K562 (cell line): ENCODE data around the gene TUBE1.
"Not testable (repeated sequence)": the region's sequence is repeated elsewhere in the genome, so short reads cannot be mapped to it uniquely, and the experiment has no call there.

Source experiments
- E2F8 ChIP-seq: fragments of 450-650 bp; IDR thresholded peaks from 2 replicates; pipeline ENCODE4 v1.7.1; 2018; ENCODE audit warnings: mild to moderate bottlenecking, low read depth; ENCODE audit not compliant: partially characterized antibody
- POLR2AphosphoS5 ChIP-seq: IDR thresholded peaks from 2 replicates; pipeline ENCODE4 v1.6.1; 2011; ENCODE audit warnings: mild to moderate bottlenecking, low read depth, low read length, moderate library complexity; ENCODE audit not compliant: control insufficient read depth, insufficient read depth
- ZBTB17 ChIP-seq: fragments of 450-650 bp; formaldehyde crosslinking; IDR thresholded peaks from 2 replicates; pipeline ENCODE4 v1.4.0; 2020; ENCODE audit warnings: mild to moderate bottlenecking
- TF ChIP-seq, protein P1 (sequence below): sonication (generic); formaldehyde crosslinking; IDR thresholded peaks from 2 replicates; pipeline ENCODE4 v1.9.0; 2022; ENCODE audit warnings: mild to moderate bottlenecking, missing genetic modification reagents

- TF ChIP-seq, protein P1, sequence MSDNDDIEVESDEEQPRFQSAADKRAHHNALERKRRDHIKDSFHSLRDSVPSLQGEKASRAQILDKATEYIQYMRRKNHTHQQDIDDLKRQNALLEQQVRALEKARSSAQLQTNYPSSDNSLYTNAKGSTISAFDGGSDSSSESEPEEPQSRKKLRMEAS, result not testable (repeated sequence)
- not testable (repeated sequence) for TF ChIP-seq ZBTB17 (CRISPR knock-in tag); E2F8; POLR2AphosphoS5
Observed at GRCh38 chr6:112051251-112051740, 36.0 kb downstream of the TUBE1 start.
